ENCODE measurements around the gene TLX3.

Gene TLX3

GRCh38 chr5:171306166-171306565, 2.9 kb upstream of the TLX3 start:
- no peak for DNase-seq (ENCODE audit: low spot score)

- no peak for DNase-seq (ENCODE audit: low spot score)
Observed at GRCh38 chr5:171306781-171307591, 2.1 kb upstream of the TLX3 start.

GRCh38 chr5:171307789-171308452, 1.1 kb upstream of the TLX3 start:
- no peak for DNase-seq (ENCODE audit: low spot score)

- DNase-seq (ENCODE audit: low spot score) = no peak
Observed at GRCh38 chr5:171309276-171310211, 496 bp downstream of the TLX3 start.

- DNase-seq (ENCODE audit: low spot score) = no peak
Observed at GRCh38 chr5:171310212-171310818, 1.3 kb downstream of the TLX3 start.

GRCh38 chr5:171310819-171311321, 1.8 kb downstream of the TLX3 start:
- no peak for DNase-seq (ENCODE audit: low spot score)

- no peak for DNase-seq (ENCODE audit: low spot score)
Observed at GRCh38 chr5:171311322-171312077, 2.5 kb downstream of the TLX3 start.

GRCh38 chr5:171312129-171312974, 3.3 kb downstream of the TLX3 start:
- DNase-seq (ENCODE audit: low spot score) = no peak

- no peak for DNase-seq (ENCODE audit: low spot score)
Observed at GRCh38 chr5:171313481-171314206, 4.6 kb downstream of the TLX3 start.

- no peak for DNase-seq (ENCODE audit: low spot score)
Observed at GRCh38 chr5:171314728-171315385, 5.8 kb downstream of the TLX3 start.

GRCh38 chr5:171315386-171315891, 6.4 kb downstream of the TLX3 start:
- DNase-seq (ENCODE audit: low spot score) = no peak

GRCh38 chr5:171315925-171316257, 6.8 kb downstream of the TLX3 start:
- DNase-seq (ENCODE audit: low spot score) = no peak

GRCh38 chr5:171316258-171317121, 7.4 kb downstream of the TLX3 start:
- no peak for DNase-seq (ENCODE audit: low spot score)

- no peak for DNase-seq (ENCODE audit: low spot score)
Observed at GRCh38 chr5:171317230-171317629, 8.2 kb downstream of the TLX3 start.

- no peak for DNase-seq (ENCODE audit: low spot score)
Observed at GRCh38 chr5:171318026-171318425, 9.0 kb downstream of the TLX3 start.

GRCh38 chr5:171321447-171321846, 12.4 kb downstream of the TLX3 start:
- no peak for DNase-seq (ENCODE audit: low spot score)

- no peak for DNase-seq (ENCODE audit: low spot score)
Observed at GRCh38 chr5:171322527-171322926, 13.5 kb downstream of the TLX3 start.

GRCh38 chr5:171323007-171323406, 14.0 kb downstream of the TLX3 start:
- no peak for DNase-seq (ENCODE audit: low spot score)

All from Ammon's horn (tissue), 1 donor.